ENCODE measurements around the gene RNU1-2.

DNA sequence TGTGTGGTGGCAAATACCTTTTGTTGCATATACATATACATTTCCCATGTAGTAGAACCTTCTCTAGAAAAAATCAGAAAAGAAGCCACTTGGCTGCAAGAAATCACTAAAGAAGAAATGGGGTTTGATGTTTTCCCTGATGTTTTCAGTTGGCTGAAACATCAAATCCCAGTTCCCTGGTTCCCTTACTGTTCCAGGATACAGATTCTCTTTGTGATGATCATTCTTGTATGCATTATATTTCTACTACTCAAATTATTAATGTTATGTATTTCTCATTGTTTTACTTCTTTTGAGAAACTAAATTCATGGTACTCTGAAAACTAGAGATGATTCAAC is 7.6 kb downstream of the RNU1-2 start:
- TF ChIP-seq, protein P1, sequence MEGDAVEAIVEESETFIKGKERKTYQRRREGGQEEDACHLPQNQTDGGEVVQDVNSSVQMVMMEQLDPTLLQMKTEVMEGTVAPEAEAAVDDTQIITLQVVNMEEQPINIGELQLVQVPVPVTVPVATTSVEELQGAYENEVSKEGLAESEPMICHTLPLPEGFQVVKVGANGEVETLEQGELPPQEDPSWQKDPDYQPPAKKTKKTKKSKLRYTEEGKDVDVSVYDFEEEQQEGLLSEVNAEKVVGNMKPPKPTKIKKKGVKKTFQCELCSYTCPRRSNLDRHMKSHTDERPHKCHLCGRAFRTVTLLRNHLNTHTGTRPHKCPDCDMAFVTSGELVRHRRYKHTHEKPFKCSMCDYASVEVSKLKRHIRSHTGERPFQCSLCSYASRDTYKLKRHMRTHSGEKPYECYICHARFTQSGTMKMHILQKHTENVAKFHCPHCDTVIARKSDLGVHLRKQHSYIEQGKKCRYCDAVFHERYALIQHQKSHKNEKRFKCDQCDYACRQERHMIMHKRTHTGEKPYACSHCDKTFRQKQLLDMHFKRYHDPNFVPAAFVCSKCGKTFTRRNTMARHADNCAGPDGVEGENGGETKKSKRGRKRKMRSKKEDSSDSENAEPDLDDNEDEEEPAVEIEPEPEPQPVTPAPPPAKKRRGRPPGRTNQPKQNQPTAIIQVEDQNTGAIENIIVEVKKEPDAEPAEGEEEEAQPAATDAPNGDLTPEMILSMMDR (IDR thresholded peaks at IDR 0.05; ENCODE audit: low read depth, low read length, poor library complexity, severe bottlenecking), result no peak
- TF ChIP-seq EZH2phosphoT487 (IDR thresholded peaks at IDR 0.05; ENCODE audit: borderline replicate concordance, low read length), result no peak

Data from DOHH2 (cell line).